Esophagus (tissue), 2 donors: ENCODE results near the gene NUMBL. TPM values are rescaled to one million over a fixed set of nuclear protein-coding genes. Genes with fewer than 3 reads are reported as not detected.
A peak's percentile ranks its signal among the peaks of the same experiment; 100 is the strongest.

Experiments used
- H3K27ac ChIP-seq, 2 donors: one replicate each; pipeline ENCODE4 v1.5.1; 2013; ENCODE audit warnings: low read depth in 2 of 2, mild to moderate bottlenecking in 2 of 2, inconsistent platforms in 1 of 2, low read length in 1 of 2, moderate library complexity in 1 of 2
- H3K27me3 ChIP-seq, 2 donors: one replicate each; pipeline ENCODE4 v1.6.1; 2013; ENCODE audit warnings: low read length in 2 of 2, control low read depth in 1 of 2, mild to moderate bottlenecking in 1 of 2; ENCODE audit not compliant: insufficient read depth in 2 of 2, control insufficient read depth in 1 of 2
- H3K36me3 ChIP-seq, 2 donors: one replicate each; pipeline ENCODE4 v1.6.1; 2013; ENCODE audit warnings: low read length in 1 of 2; ENCODE audit not compliant: control insufficient read depth in 2 of 2, insufficient read depth in 2 of 2
- H3K4me1 ChIP-seq, 2 donors: one replicate each; pipeline ENCODE4 v1.6.1; 2013; ENCODE audit warnings: low read length in 1 of 2; ENCODE audit not compliant: control insufficient read depth in 2 of 2, insufficient read depth in 2 of 2
- H3K4me3 ChIP-seq, 2 donors: one replicate each; pipeline ENCODE4 v1.5.1; 2013; ENCODE audit warnings: low read length in 2 of 2, mild to moderate bottlenecking in 2 of 2, low read depth in 1 of 2, moderate library complexity in 1 of 2
- H3K9me3 ChIP-seq, 2 donors: one replicate each; pipeline ENCODE4 v1.6.1; 2013; ENCODE audit warnings: mild to moderate bottlenecking in 2 of 2, low read depth in 1 of 2, low read length in 1 of 2, moderate library complexity in 1 of 2; ENCODE audit not compliant: control insufficient read depth in 2 of 2, insufficient read depth in 1 of 2
- WGBS, 2 donors: extraction: QIAGEN DNeasy Blood & Tissue Kit; methylation state at CpG; one replicate each; pipeline ENCODE4 v1.1.7; 2013; 5-methylcytosine and 5-hydroxymethylcytosine counted together
- polyA plus RNA-seq, 2 donors: library from polyadenylated mRNA; stranded (reverse); fragments of 200-250 nt; gene quantifications; one replicate each; pipeline ENCODE4 v1.2.3, GENCODE V29; 2013
- donor health status: healthy with polysubstance abuse.
- donor health status: Bipolar disorder and iron deficiency.

Gene NUMBL
- polyA plus RNA-seq, 2 donors, result 9.0 to 14.4 TPM

- H3K27ac ChIP-seq, result peak overlapping the region in 1 of 2 donors; percentile 54
- no peaks in the 10 kb centered on the region for H3K9me3 ChIP-seq
- peaks cover 3 to 26% of the 10 kb centered on the region in 2 donors for H3K4me1 ChIP-seq
- H3K27me3 ChIP-seq, result no peaks in the 10 kb centered on the region
- H3K36me3 ChIP-seq, result peaks cover 0 to 19% of the 10 kb centered on the region in 2 donors
- H3K4me3 ChIP-seq, result no peak overlapping the region
- 90 to 96% methylated on average over 3 of the region's 3 CpGs for WGBS, 2 donors
These were observed 5.4 kb downstream of the NUMBL start for GRCh38 chr19:40685016-40685526.

DNA sequence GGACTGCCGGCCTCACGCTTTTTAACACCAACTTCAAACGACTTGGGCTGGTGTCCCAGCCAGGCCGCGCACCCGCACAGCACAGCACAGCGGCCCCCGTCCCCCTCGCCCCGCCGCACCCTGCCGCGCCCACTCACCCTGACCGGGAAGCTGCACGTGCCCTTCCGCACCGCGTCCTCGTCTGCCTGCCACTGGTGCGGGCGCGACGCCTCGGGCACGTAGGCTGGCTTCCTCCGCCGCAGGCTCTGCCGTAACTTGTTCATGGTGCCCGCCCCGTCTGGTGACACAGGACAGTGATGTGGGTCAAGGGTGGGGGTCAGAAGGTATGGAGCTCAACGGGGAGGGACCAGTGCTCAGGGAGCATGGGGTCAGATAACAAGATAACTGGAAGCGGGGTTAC is 6.2 kb downstream of the NUMBL start:
- Histone ChIP-seq H3K27ac (no peak overlapping the region), H3K4me1 (peaks cover 2 to 20% of the 10 kb centered on the region in 2 donors), H3K27me3 (no peaks in the 10 kb centered on the region), H3K36me3 (peaks cover 0 to 19% of the 10 kb centered on the region in 2 donors), H3K4me3 (no peak overlapping the region), H3K9me3 (no peaks in the 10 kb centered on the region)
- WGBS, 2 donors, result 92 to 96% methylated on average over 32 of the region's 32 CpGs

- 90% methylated on average over 9 of the region's 9 CpGs for WGBS, 2 donors
- no peak overlapping the region for H3K4me3 ChIP-seq
- H3K27me3 ChIP-seq, result no peaks in the 10 kb centered on the region
- H3K9me3 ChIP-seq, result no peaks in the 10 kb centered on the region
- no peak overlapping the region for H3K27ac ChIP-seq
- H3K36me3 ChIP-seq, result peaks cover 0 to 19% of the 10 kb centered on the region in 2 donors
- peaks cover 0 to 19% of the 10 kb centered on the region in 2 donors for H3K4me1 ChIP-seq
These were observed 7.0 kb downstream of the NUMBL start for GRCh38 chr19:40683437-40683836.

DNA sequence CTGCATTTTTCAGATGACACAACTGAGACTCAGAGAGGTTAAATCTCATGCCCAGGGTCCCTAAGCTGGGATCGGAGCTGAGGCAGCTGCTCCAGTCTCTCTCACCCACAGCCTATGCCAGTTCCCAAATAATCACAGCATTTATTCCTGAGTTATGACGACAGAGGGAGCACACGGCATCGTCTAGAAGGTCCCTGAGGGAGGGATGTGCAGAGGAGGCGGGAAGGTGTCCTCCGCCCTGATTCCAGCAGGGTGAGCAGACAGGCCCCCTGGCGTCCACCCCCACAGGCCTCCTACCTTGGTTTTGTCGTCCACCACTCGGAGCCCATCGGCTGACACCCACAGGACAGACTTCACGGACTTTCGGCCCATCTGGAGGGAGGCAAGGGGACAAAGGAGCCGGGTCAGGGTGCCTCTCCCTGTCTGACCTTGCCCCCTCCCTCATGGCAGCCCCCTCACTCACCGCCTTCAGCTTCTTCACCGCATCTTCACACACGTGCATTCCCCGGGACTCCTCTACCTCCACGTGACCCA is 8.0 kb downstream of the NUMBL start:
- Histone ChIP-seq H3K4me1 (peaks cover 0 to 12% of the 10 kb centered on the region in 2 donors), H3K27ac (no peak overlapping the region), H3K27me3 (no peaks in the 10 kb centered on the region), H3K4me3 (no peak overlapping the region), H3K9me3 (no peaks in the 10 kb centered on the region), H3K36me3 (peaks cover 3 to 27% of the 10 kb centered on the region in 2 donors)
- 93 to 94% methylated on average over 18 of the region's 18 CpGs for WGBS, 2 donors

DNA sequence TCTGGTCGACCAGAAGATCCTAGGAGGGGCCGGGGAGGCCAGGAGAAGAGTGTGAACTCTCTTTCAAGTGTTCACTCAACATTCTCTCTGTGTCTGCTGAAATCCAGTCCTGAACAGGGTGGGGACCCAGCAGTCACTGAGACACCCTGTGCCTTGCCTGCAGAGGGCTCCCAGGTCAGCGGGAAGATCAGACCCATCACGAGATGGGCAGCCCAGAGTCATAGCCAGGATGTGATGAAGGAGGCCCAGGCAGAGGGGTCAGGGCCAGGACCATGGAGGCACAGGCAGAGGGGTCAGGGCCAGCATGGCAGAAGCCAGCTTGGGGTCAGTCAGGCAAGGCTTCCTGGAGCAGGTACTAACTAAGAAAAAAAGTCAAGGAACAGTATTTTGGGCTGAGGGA is 9.4 kb downstream of the NUMBL start:
- Histone ChIP-seq H3K27me3 (no peaks in the 10 kb centered on the region), H3K4me3 (no peak overlapping the region), H3K9me3 (no peaks in the 10 kb centered on the region), H3K36me3 (peaks cover 5 to 34% of the 10 kb centered on the region in 2 donors), H3K4me1 (peaks cover 0 to 10% of the 10 kb centered on the region in 2 donors), H3K27ac (no peak overlapping the region)
- 86 to 88% methylated on average over 4 of the region's 4 CpGs for WGBS, 2 donors

GRCh38 chr19:40677156-40677555 is 13.3 kb downstream of the NUMBL start:
- Histone ChIP-seq H3K4me3 (no peak overlapping the region), H3K4me1 (no peaks in the 10 kb centered on the region), H3K27ac (no peak overlapping the region), H3K36me3 (peaks cover 10 to 38% of the 10 kb centered on the region in 2 donors), H3K9me3 (no peaks in the 10 kb centered on the region), H3K27me3 (no peaks in the 10 kb centered on the region)
- 96 to 97% methylated on average over 23 of the region's 23 CpGs for WGBS, 2 donors

GRCh38 chr19:40674291-40674690 is 16.2 kb downstream of the NUMBL start:
- Histone ChIP-seq H3K9me3 (no peaks in the 10 kb centered on the region), H3K4me1 (no peaks in the 10 kb centered on the region), H3K36me3 (peaks cover 17 to 47% of the 10 kb centered on the region in 2 donors), H3K27me3 (no peaks in the 10 kb centered on the region), H3K27ac (peak overlapping the region in 1 of 2 donors; percentile 33), H3K4me3 (no peak overlapping the region)
- 70 to 87% methylated on average over 3 of the region's 3 CpGs for WGBS, 2 donors

GRCh38 chr19:40673397-40673796 is 17.1 kb downstream of the NUMBL start:
- peaks cover 17 to 51% of the 10 kb centered on the region in 2 donors for H3K36me3 ChIP-seq
- H3K27ac ChIP-seq, result no peak overlapping the region
- H3K27me3 ChIP-seq, result no peaks in the 10 kb centered on the region
- no peaks in the 10 kb centered on the region for H3K9me3 ChIP-seq
- 92% methylated on average over 11 of the region's 11 CpGs for WGBS, 2 donors
- H3K4me1 ChIP-seq, result no peaks in the 10 kb centered on the region
- H3K4me3 ChIP-seq, result no peak overlapping the region

DNA sequence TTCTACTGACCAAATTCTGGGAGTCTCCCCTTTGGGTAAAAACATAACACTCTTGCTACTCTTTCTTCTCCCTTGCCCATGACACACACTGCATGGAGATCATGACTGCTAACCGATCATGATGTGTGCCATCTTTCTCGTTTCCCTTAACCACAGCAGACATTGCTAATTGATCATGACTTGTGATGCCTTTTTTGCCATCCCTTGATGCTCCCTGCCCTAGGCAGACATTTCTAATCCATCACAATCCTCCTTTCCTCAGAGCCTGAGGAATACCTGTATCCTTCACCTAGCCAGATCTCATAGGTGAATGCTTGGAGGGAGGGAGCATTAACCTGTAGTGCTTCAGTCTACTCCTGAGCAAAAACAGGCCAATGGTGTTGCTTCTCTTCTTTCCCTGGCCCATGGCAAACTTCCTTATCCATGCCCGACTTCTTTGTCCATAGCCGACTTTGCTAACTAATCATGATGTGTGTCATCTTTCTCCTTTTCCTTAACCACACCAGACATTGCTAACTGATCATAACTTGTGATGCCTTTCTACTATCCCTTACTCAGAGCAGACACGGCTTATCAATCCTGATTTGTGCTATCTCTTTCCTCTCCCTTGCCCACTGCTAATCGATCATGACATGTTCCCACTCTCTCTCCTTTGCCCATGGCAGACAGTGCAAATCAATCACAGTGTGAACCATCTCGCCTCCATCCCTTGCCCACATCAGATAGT is 17.7 kb downstream of the NUMBL start:
- peaks cover 16 to 48% of the 10 kb centered on the region in 2 donors for H3K36me3 ChIP-seq
- no peaks in the 10 kb centered on the region for H3K4me1 ChIP-seq
- WGBS, 2 donors, result 91 to 92% methylated on average over 7 of the region's 7 CpGs
- no peaks in the 10 kb centered on the region for H3K27me3 ChIP-seq
- no peaks in the 10 kb centered on the region for H3K9me3 ChIP-seq
- no peak overlapping the region for H3K27ac ChIP-seq
- no peak overlapping the region for H3K4me3 ChIP-seq
